GM12892 (cell line): ENCODE results near the gene PRKAG2.

Experiments used
- POLR2A ChIP-seq: IDR thresholded peaks from 2 replicates; pipeline ENCODE4 v1.6.1; 2011; ENCODE audit warnings: low read depth, low read length, control low read depth
- POLR2AphosphoS5 ChIP-seq: IDR thresholded peaks from 2 replicates; pipeline ENCODE4 v1.6.1; 2011; ENCODE audit warnings: low read depth, low read length, control low read depth
- TAF1 ChIP-seq: IDR thresholded peaks from 2 replicates; pipeline ENCODE4 v1.6.1; 2011; ENCODE audit warnings: low read depth, mild to moderate bottlenecking, control low read depth, low read length, borderline replicate concordance

DNA sequence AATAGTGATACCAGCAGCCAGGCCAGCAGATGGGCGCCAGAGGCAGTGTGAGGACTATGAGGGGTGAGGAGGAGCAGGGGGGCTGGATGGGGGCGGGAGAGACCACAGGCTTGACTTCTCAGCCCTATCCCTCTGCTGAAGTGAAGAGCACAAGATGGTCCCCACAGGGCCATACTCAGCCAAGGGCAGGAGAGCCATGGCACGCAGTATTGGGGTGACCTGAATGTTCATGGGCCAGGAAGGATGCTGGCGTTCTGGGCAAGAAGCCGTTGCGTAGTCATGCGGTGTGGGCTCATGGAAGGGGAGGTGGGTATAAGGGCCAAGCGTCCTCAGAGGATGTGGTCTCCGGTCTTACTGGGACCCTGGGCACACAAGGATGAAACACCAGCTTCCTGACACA lies 146.3 kb downstream of the PRKAG2 start:
- no peak for TF ChIP-seq POLR2A
- TF ChIP-seq TAF1: no peak
- no peak for TF ChIP-seq POLR2AphosphoS5
